Measurements from ENCODE around the gene COP1. TPM values are rescaled to one million over a fixed set of nuclear protein-coding genes. Genes with fewer than 3 reads are reported as not detected.

Gene COP1
- total RNA-seq, 1 experiment from 2014 or later, result 33.1 TPM

- no peak for ATAC-seq
- Histone ChIP-seq H4K20me1 (ENCODE audit: insufficient read depth) (no peaks in the 10 kb centered on the region), H3K4me1 (ENCODE audit: control insufficient read depth in 1 of 2, insufficient read depth in 2 of 2, low read length in 2 of 2) (no peaks in the 10 kb centered on the region), H3K4me2 (ENCODE audit: low read length) (no peak overlapping the region), H3K4me3 (replicated peaks in 1 of 2; ENCODE audit: low read depth in 1 of 2, low read length in 2 of 2) (no peak overlapping the region), H3K9me3 (ENCODE audit: control insufficient read depth in 1 of 2, insufficient read depth in 1 of 2, low read depth in 1 of 2, low read length in 2 of 2) (no peaks in the 10 kb centered on the region), H3K27ac (ENCODE audit: low read depth, low read length) (no peak overlapping the region), H3K79me2 (ENCODE audit: insufficient read depth, low read length) (peaks cover 37% of the 10 kb centered on the region), H3K9me2 (ENCODE audit: insufficient read depth) (no peaks in the 10 kb centered on the region), H2AFZ (ENCODE audit: low read depth, low read length, poor library complexity, severe bottlenecking) (no peak overlapping the region), H3K36me3 (ENCODE audit: control insufficient read depth in 1 of 2, insufficient read depth in 2 of 2, low read length in 2 of 2) (no peaks in the 10 kb centered on the region), H3K27me3 (ENCODE audit: insufficient read depth, low read length) (no peaks in the 10 kb centered on the region), H3K9ac (ENCODE audit: low read length) (no peak overlapping the region)
- ChIA-PET POLR2A (no interaction called here), RAD21 (ENCODE audit: low non-redundant PET in 1 of 2, low total read pairs in 2 of 2, uncharacterized antibody in 2 of 2, unreplicated experiment in 2 of 2) (no interaction called here), CTCF (no interaction called here)
- no peak for TF ChIP-seq ZNF274 (IDR thresholded peaks at IDR 0.05; ENCODE audit: low read depth, low read length)
- TF ChIP-seq SRF (IDR thresholded peaks at IDR 0.05; ENCODE audit: low read depth), result no peak
- intact Hi-C loops (cut with micrococcal nuclease), result no loop called here
- BruUV-seq (replicated peaks), result no TSS peak
- DNase-seq (ENCODE audit: low read depth, low spot score), result no peak
These were observed 42.9 kb downstream of the COP1 start for GRCh38 chr1:176164014-176164678.

GRCh38 chr1:176159993-176160392 is 47.1 kb downstream of the COP1 start:
- Histone ChIP-seq H3K27ac (ENCODE audit: low read depth, low read length) (no peak overlapping the region), H3K4me1 (ENCODE audit: control insufficient read depth in 1 of 2, insufficient read depth in 2 of 2, low read length in 2 of 2) (no peaks in the 10 kb centered on the region), H3K4me3 (replicated peaks in 1 of 2; ENCODE audit: low read depth in 1 of 2, low read length in 2 of 2) (no peak overlapping the region), H3K4me2 (ENCODE audit: low read length) (no peak overlapping the region), H3K9ac (ENCODE audit: low read length) (no peak overlapping the region), H3K36me3 (ENCODE audit: control insufficient read depth in 1 of 2, insufficient read depth in 2 of 2, low read length in 2 of 2) (no peaks in the 10 kb centered on the region), H4K20me1 (ENCODE audit: insufficient read depth) (no peaks in the 10 kb centered on the region; the same call in 1 of the 2 replicates), H3K79me2 (ENCODE audit: insufficient read depth, low read length) (peaks cover 46% of the 10 kb centered on the region), H3K9me3 (ENCODE audit: control insufficient read depth in 1 of 2, insufficient read depth in 1 of 2, low read depth in 1 of 2, low read length in 2 of 2) (peaks cover 5% of the 10 kb centered on the region in 2 experiments; a peak in 2 of 4 replicates), H3K27me3 (ENCODE audit: insufficient read depth, low read length) (no peaks in the 10 kb centered on the region), H3K9me2 (ENCODE audit: insufficient read depth) (no peaks in the 10 kb centered on the region), H2AFZ (ENCODE audit: low read depth, low read length, poor library complexity, severe bottlenecking) (no peak overlapping the region)
- ChIA-PET RAD21 (ENCODE audit: low non-redundant PET in 1 of 2, low total read pairs in 2 of 2, uncharacterized antibody in 2 of 2, unreplicated experiment in 2 of 2) (no interaction called here), POLR2A (no interaction called here), CTCF (no interaction called here)
- DNase-seq (ENCODE audit: low read depth, low spot score), result no peak
- no peak for ATAC-seq
- TF ChIP-seq CBX3 (IDR thresholded peaks at IDR 0.05; ENCODE audit: low read depth), result no peak
- TF ChIP-seq RAD21 (IDR thresholded peaks at IDR 0.05; ENCODE audit: low read depth), result no peak
- no peak for TF ChIP-seq EZH2 (IDR thresholded peaks at IDR 0.05)
- TF ChIP-seq MAX (IDR thresholded peaks at IDR 0.05), result no peak
- no peak for TF ChIP-seq POLR2A (IDR thresholded peaks at IDR 0.05; ENCODE audit: borderline replicate concordance, extremely low read depth, insufficient read depth, insufficient read length)
- no peak for TF ChIP-seq ATF3 (IDR thresholded peaks at IDR 0.05)
- TF ChIP-seq SRF (IDR thresholded peaks at IDR 0.05; ENCODE audit: low read depth), result no peak
- TF ChIP-seq ZNF274 (IDR thresholded peaks at IDR 0.05; ENCODE audit: low read depth, low read length), result no peak
- TF ChIP-seq ELF1 (IDR thresholded peaks at IDR 0.05; ENCODE audit: borderline replicate concordance, low read depth), result no peak
- TF ChIP-seq ZFX (IDR thresholded peaks at IDR 0.05), result no peak
- TF ChIP-seq CEBPB (IDR thresholded peaks at IDR 0.05; ENCODE audit: low read depth), result no peak
- TF ChIP-seq ZBTB33 (IDR thresholded peaks at IDR 0.05; ENCODE audit: extremely low read depth, insufficient replicate concordance, low read length), result no peak
- TF ChIP-seq SIN3A (IDR thresholded peaks at IDR 0.05; ENCODE audit: low read depth), result no peak
- no TSS peak for BruUV-seq (replicated peaks)
- intact Hi-C loops (cut with micrococcal nuclease), result no loop called here

Data from HCT116 (cell line).